ENCODE data around the gene ST7.
"Not testable (repeated sequence)": the region's sequence is repeated elsewhere in the genome, so short reads cannot be mapped to it uniquely, and the experiment has no call there.

The ST7 gene

DNA sequence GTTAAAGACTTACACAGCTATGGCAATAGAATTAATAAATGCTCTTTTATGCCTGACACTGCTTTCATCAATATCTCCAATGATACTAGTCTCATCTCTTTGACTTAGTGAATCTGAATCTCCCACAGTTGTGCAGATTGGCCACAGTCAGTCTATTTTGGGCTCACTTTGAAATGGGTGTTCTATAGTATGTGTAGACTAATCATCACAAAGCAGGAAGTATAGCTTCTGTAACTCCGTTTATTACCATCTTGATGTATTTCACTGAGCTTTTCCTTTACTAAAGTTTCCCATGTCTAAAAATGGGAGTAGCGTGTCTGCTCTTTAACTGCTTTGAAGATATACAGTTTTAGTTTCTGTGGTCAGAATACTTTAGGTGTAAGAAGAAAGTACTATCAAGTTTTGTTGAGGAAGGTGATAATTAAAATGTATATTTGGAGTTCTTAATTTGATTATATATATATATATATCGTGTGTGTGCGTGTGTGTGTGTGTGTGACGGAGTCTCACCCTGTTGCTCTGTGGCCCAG, 70.1 kb downstream of the ST7 start:
- no peak for DNase-seq (ENCODE audit: low read depth in 2 of 2, low spot score in 1 of 2)

GRCh38 chr7:117024811-117025210, 71.5 kb downstream of the ST7 start:
- DNase-seq (ENCODE audit: low read depth in 2 of 2, low spot score in 1 of 2): no peak

- no peak for DNase-seq (ENCODE audit: low read depth in 2 of 2, low spot score in 1 of 2)
These were observed 72.6 kb downstream of the ST7 start for GRCh38 chr7:117025891-117026290.

- DNase-seq (ENCODE audit: low read depth in 2 of 2, low spot score in 1 of 2): not testable (repeated sequence)
These were observed 77.0 kb downstream of the ST7 start for GRCh38 chr7:117030346-117030745.

GRCh38 chr7:117030793-117031192, 77.5 kb downstream of the ST7 start:
- DNase-seq (ENCODE audit: low read depth in 2 of 2, low spot score in 1 of 2): not testable (repeated sequence)

- no peak for DNase-seq (ENCODE audit: low read depth in 2 of 2, low spot score in 1 of 2)
These were observed 79.5 kb downstream of the ST7 start for GRCh38 chr7:117032810-117033209.

- DNase-seq (ENCODE audit: low read depth in 2 of 2, low spot score in 1 of 2): no peak
These were observed 81.7 kb downstream of the ST7 start for GRCh38 chr7:117034851-117035464.

- no peak for DNase-seq (ENCODE audit: low read depth in 2 of 2, low spot score in 1 of 2)
These were observed 82.2 kb downstream of the ST7 start for GRCh38 chr7:117035465-117035862.

GRCh38 chr7:117036053-117036669, 82.9 kb downstream of the ST7 start:
- no peak for DNase-seq (ENCODE audit: low read depth in 2 of 2, low spot score in 1 of 2)

DNA sequence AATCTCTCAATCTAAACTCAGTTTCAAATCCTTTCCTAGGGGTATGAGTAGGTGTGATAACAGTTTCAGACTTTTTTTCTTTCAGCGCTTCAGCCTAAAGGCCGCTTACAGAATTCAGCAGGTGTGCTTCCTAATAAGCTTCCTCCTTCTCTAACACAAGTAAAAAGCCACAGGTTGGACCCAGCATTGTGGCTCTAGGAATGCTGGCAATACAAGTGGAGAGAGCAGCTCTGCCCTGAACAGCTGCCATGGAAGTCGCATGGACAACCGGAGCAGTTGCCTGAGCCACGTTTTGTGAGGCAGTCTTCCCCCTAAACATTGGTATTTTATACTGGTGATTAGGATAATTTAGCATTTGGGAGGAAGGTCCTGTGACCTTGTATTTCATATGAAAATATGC, 83.5 kb downstream of the ST7 start:
- DNase-seq (ENCODE audit: low read depth in 2 of 2, low spot score in 1 of 2): no peak

DNA sequence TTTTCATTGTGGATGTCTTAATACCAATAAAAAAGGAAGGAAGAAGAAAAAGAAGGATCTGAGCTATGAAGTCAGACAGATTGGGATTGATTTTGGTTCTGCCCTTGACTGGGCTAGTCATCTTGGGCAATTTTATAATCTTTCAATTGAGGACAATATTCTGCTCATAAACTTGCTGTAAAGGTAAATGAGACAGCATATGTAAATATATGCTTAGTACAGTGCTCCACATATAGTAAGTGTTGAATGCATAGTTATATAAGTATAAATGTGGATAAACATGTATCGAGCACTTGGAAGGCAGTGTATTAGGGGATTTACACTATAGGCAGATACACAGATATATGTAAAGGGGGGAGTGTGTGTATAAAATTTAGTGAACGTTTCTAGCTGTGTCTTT, 85.1 kb downstream of the ST7 start:
- no peak for DNase-seq (ENCODE audit: low read depth in 2 of 2, low spot score in 1 of 2)

DNA sequence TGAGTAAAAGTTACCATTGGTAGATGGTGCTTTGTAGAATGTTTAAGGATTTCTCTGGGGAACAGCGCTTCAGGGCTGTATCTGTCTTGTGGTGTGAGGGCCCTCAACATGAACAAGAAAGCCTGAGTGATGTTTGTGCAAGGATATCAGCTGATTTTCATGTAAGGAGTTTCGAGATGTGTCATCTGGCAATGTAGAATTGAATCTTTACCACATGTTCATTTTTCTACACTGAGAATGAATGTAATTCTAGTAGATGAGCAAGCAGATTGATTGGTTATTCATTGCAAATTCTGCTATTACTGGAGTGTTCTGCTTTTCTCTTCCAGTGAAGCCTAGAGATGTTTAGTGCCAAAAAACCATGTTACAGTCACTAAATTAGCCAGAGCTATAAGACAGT, 87.7 kb downstream of the ST7 start:
- DNase-seq (ENCODE audit: low read depth in 2 of 2, low spot score in 1 of 2): no peak

- DNase-seq (ENCODE audit: low read depth in 2 of 2, low spot score in 1 of 2): no peak
These were observed 88.5 kb downstream of the ST7 start for GRCh38 chr7:117041822-117042221.

DNA sequence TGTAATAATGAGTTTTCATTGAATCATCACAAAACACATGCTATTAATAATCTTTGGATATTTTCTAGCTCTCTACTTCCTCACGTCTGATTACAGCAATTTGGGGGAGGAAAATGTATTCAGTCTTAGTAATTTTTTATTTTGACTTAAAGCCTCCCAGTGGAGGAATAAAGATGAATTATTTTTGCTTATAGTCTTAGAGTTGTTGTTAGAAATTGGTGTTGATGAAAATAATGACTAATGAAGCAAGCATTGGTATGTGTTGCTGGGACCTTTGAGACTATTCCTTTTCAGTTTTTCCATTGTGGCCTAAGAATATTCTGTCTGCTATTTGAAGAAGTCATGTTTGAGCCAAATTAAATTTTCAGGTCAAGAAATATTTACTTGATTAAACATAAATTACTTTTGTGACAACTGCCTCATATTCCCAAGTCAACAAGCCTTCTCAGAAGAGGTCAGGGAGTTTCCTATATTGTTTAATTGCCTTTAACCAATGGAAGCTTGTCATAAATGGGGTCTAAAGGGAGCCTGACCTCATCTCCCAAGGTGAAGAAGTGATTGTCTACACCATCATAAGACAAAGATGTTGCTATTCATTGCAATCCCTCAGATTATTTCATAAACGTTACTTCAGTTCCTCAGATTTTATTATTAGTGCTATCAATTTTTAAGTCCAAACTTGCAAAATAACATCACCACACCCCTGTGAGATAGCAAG, 90.0 kb downstream of the ST7 start:
- no peak for DNase-seq (ENCODE audit: low read depth in 2 of 2, low spot score in 1 of 2)

GRCh38 chr7:117044664-117045063, 91.4 kb downstream of the ST7 start:
- DNase-seq (ENCODE audit: low read depth in 2 of 2, low spot score in 1 of 2): no peak

DNA sequence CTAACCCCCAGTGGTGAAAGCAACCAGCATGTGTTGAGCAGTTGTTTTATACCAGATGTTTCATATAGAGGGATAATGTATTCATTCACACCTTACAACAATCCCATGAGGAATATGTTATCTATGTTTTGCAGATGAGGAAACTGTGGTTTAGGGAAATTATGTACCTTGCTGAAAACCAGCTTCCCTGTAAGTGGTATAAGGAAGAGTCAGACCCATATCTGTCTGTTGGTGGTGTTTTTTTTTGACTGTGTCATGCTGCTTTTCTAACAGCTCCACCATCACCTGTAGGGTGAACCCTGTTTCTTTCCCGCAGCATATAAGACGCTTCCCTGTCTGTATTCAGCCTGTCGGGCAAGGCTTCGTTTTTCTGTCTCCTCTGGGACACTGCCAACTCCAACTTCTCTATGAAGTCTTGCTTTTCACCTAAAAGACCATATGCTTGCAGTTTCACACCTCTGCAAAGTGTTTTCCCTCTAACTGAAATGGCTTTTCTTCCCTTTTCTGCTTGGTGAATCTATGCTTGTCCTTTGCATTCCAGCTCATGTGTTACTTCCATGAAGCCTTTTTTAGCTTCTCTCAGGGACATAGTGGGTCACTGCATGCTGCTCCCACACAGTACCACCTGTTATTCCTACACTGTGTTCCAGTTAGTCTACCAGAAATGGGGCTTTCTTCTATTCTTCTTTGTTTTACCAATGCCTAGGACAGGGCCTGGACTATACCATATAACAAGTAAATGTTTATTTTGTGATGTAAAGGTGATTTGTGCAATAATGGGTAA, 92.8 kb downstream of the ST7 start:
- no peak for DNase-seq (ENCODE audit: low read depth in 2 of 2, low spot score in 1 of 2)

DNA sequence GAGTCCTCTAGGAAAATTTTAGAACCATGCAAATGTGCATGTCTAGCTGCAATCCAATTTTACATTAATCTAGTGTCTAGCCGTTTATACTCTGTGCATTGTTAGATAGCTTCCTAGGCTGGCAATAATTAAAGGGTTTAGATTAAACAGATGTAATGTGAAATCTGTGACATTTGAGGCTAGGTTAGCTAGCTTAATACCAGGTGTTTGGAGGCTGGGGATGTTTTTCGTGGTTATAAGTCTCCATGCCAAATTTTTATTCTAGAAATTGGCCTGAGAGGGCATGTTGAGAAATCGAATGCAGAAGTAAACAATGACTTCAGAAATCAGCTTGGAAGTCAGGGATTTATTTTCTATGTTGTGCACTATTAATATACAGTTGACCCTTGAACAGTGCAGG, 94.2 kb downstream of the ST7 start:
- DNase-seq (ENCODE audit: low read depth in 2 of 2, low spot score in 1 of 2): no peak

DNA sequence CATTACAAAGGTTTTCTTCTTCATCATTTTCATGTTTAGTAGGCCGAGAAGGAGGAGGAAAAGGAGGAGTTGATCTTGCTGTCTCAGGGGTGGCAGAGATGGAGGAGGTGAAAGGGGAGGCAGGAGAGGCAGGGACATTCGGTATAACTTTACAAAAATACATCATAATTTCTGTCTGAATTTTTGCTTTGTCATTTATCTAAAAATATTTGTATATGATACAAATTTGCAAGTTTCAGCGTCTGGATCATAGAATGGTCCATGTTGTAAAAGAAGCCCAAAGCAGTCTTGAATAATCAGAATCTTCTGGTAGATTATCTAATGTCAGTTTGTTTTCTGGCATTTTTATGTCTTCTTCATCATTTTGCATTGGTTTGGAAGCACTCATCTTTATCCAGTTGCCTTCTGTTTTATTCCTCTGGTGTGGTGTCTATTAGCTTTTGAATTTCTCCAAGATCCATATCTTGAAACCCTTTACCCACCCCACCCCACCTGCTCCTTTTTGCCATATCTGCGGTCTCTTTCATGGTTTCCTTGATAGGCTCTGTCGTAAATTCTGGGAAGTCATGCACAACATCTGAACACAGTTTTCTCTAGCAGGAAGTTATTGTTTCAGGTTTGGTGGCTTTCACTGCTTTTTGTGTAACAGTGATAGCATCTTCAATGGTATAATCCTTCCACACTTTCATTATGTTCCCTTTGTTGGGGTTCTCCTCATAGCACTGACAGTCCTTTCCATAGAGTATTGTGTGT, 95.0 kb downstream of the ST7 start:
- no peak for DNase-seq (ENCODE audit: low read depth in 2 of 2, low spot score in 1 of 2)

DNA sequence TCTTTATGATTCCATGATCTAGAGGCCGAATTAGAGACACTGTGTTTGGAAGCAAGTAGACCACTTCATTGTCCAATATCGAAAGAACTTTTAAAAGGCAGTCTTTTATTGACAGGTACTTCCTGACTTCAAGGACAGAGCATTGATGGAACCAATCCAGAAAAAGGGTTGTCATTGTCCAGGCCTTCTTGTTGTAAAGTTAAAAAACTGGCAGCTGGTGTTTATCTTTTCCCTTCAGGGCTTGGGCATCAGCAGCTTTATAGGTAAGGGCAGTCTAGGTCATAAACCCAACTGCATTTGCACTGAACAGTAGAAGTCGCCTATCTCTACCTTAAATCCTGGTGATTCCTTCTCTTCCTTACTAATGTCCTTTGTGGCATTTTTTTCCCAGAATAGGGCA, 95.6 kb downstream of the ST7 start:
- no peak for DNase-seq (ENCODE audit: low read depth in 2 of 2, low spot score in 1 of 2)

DNA sequence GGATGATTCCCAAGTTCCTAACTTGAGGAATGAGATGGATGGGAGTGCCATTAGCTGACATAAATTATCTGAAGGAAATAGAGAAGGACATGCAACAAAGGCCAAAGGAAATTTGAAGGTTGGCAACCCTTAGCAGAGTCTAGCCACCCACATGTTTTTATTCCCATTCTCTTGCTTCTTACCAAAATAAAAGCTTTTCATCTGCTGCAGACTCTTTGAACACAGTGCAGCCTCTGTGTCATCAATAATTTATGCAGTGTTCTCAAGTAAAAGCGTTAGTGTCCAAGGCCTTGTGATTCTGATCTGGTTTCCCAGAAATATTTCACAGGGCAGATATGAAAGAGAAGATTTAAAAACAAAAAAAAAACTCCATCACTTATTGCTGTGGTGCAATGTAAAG, 98.5 kb downstream of the ST7 start:
- no peak for DNase-seq (ENCODE audit: low read depth in 2 of 2, low spot score in 1 of 2)

GRCh38 chr7:117053432-117053831, 100.1 kb downstream of the ST7 start:
- DNase-seq (ENCODE audit: low read depth in 2 of 2, low spot score in 1 of 2): no peak

Measured in stimulated activated CD8-positive, alpha-beta memory T cell treated with anti-CD3 and anti-CD28 coated beads, Interleukin-4, amount 100 ng/mL, for 4 hours (primary cell).